ENCODE results near the gene PPFIA2. TPM values are rescaled to one million over a fixed set of nuclear protein-coding genes. Genes with fewer than 3 reads are reported as not detected.

PPFIA2 gene
- polyA plus RNA-seq, 1 of the 3 experiments (the other 2 are of a cell fraction), result not detected

DNA sequence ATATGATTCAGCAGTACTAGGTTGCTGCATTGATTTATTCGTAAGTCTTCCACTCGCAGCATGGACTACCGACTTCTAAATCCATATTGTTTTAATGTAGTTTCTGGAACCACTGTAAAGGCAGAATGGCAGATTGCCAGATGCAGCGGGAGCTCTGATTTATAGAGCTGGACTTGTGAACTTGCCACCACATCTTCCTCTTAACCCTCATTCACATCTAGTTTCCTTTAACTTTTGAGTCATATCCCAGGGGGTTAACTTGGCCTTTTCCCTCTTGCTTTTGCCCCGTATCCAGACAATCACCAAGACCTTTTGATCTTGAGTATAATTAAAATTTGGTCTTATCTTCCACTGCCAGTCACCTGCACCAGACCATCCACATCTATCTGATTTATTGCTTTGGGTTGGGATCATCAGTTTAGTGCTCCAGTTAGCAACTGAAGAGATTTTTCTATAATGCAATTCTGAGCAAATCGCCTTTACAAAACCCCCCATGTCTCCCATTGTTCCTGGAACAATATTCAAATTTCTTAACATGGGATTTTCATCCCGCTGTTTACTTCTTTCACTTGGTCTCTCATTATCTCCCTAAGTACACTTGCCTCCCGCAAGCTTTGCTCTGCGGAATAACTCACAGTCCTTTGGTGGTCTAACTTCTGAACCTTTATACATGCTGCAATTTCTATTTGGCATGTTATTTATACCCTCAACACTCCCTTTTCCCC lies 550.8 kb downstream of the PPFIA2 start:
- H3K9ac ChIP-seq, result no peak overlapping the region
- H3K27me3 ChIP-seq (ENCODE audit: insufficient read depth), result no peaks in the 10 kb centered on the region
- no peak overlapping the region for H2AFZ ChIP-seq (ENCODE audit: low read depth)
- H3K4me2 ChIP-seq, result no peak overlapping the region; the same call in 1 of the 2 replicates
- peaks cover 0 to 13% of the 10 kb centered on the region in 2 experiments; a peak in 3 of 4 replicates for H3K4me1 ChIP-seq (ENCODE audit: control insufficient read depth in 1 of 2, insufficient read depth in 2 of 2, low read depth in 1 of 2, low read length in 1 of 2)
- ChIA-PET POLR2A (no interaction called here), CTCF (no interaction called here)
- no peaks in the 10 kb centered on the region for H3K9me3 ChIP-seq
- H3K9me2 ChIP-seq, result no peaks in the 10 kb centered on the region
- no peak overlapping the region for H3K27ac ChIP-seq (ENCODE audit: low read depth in 2 of 2, low read length in 1 of 2)
- H4K20me1 ChIP-seq (ENCODE audit: insufficient read depth), result no peaks in the 10 kb centered on the region
- no peaks in the 10 kb centered on the region for H3K79me2 ChIP-seq (ENCODE audit: insufficient read depth)
- no peaks in the 10 kb centered on the region for H3F3A ChIP-seq (replicated peaks; ENCODE audit: insufficient read depth)
- no peak overlapping the region for H3K4me3 ChIP-seq (ENCODE audit: low read depth in 2 of 2, low read length in 1 of 2)
- TF ChIP-seq EZH2phosphoT487 (IDR thresholded peaks at IDR 0.05; ENCODE audit: borderline replicate concordance, low read depth) (no peak), EP300 (IDR thresholded peaks at IDR 0.05; ENCODE audit: borderline replicate concordance in 1 of 2, low read depth in 1 of 2, low read length in 1 of 2) (no peak), GATA2 (CRISPR knock-in tag; IDR thresholded peaks at IDR 0.05) (no peak), YY1 (IDR thresholded peaks at IDR 0.05; ENCODE audit: low read depth) (no peak), SIN3A (IDR thresholded peaks at IDR 0.05; ENCODE audit: borderline replicate concordance, low read depth, low read length) (no peak), SMC3 (IDR thresholded peaks at IDR 0.05; ENCODE audit: low read depth, low read length) (no peak), JUND (IDR thresholded peaks at IDR 0.05) (no peak), REST (IDR thresholded peaks at IDR 0.05; ENCODE audit: low read depth, low read length) (no peak), RFX5 (IDR thresholded peaks at IDR 0.05; ENCODE audit: low read length) (no peak), USF2 (IDR thresholded peaks at IDR 0.05; ENCODE audit: borderline replicate concordance, low read depth, low read length) (no peak), NRF1 (IDR thresholded peaks at IDR 0.05; ENCODE audit: low read depth, low read length) (no peak), RXRA (IDR thresholded peaks at IDR 0.05; ENCODE audit: borderline replicate concordance, low read depth) (no peak), PBX3 (IDR thresholded peaks at IDR 0.05) (no peak)
- TF ChIP-seq, protein P1, sequence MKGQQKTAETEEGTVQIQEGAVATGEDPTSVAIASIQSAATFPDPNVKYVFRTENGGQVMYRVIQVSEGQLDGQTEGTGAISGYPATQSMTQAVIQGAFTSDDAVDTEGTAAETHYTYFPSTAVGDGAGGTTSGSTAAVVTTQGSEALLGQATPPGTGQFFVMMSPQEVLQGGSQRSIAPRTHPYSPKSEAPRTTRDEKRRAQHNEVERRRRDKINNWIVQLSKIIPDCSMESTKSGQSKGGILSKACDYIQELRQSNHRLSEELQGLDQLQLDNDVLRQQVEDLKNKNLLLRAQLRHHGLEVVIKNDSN (IDR thresholded peaks at IDR 0.05; ENCODE audit: borderline replicate concordance, low read depth), result no peak
- TF ChIP-seq, protein P2, sequence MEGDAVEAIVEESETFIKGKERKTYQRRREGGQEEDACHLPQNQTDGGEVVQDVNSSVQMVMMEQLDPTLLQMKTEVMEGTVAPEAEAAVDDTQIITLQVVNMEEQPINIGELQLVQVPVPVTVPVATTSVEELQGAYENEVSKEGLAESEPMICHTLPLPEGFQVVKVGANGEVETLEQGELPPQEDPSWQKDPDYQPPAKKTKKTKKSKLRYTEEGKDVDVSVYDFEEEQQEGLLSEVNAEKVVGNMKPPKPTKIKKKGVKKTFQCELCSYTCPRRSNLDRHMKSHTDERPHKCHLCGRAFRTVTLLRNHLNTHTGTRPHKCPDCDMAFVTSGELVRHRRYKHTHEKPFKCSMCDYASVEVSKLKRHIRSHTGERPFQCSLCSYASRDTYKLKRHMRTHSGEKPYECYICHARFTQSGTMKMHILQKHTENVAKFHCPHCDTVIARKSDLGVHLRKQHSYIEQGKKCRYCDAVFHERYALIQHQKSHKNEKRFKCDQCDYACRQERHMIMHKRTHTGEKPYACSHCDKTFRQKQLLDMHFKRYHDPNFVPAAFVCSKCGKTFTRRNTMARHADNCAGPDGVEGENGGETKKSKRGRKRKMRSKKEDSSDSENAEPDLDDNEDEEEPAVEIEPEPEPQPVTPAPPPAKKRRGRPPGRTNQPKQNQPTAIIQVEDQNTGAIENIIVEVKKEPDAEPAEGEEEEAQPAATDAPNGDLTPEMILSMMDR (IDR thresholded peaks at IDR 0.05), result no peak
- TF ChIP-seq, protein P3, sequence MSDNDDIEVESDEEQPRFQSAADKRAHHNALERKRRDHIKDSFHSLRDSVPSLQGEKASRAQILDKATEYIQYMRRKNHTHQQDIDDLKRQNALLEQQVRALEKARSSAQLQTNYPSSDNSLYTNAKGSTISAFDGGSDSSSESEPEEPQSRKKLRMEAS (IDR thresholded peaks at IDR 0.05; ENCODE audit: low read depth), result no peak
- H3K36me3 ChIP-seq (replicated peaks in 1 of 2; ENCODE audit: control insufficient read depth in 1 of 2, insufficient read depth in 2 of 2, low read length in 1 of 2), result no peaks in the 10 kb centered on the region
- no peak for DNase-seq
- WGBS (ENCODE audit: low lambda C conversion rate), result 27% methylated on average over 9 of the region's 9 CpGs
